PFSK-1 (cell line): ENCODE data around the gene ADNP.

Experiments used
- FOXP2 ChIP-seq: optimal IDR thresholded peaks from 2 replicates; pipeline ENCODE3; 2011; ENCODE audit warnings: borderline replicate concordance, control low read depth, inconsistent platforms; ENCODE audit not compliant: insufficient read depth; ENCODE audit errors: extremely low read length, extremely low read depth
- POLR2AphosphoS5 ChIP-seq: IDR thresholded peaks from 2 replicates; pipeline ENCODE4 v1.6.1; 2012; ENCODE audit warnings: low read depth, mild to moderate bottlenecking, control low read depth, low read length, moderate library complexity
- REST ChIP-seq, 2 experiments: IDR thresholded peaks; 2 replicates each; pipeline versions ENCODE4 v1.6.1 to v1.8.0; 2011 to 2012; ENCODE audit warnings: low read depth in 2 of 2, low read length in 2 of 2, control low read depth in 1 of 2, inconsistent platforms in 1 of 2, mild to moderate bottlenecking in 1 of 2, moderate library complexity in 1 of 2; ENCODE audit not compliant: insufficient read depth in 1 of 2
- SIN3A ChIP-seq: IDR thresholded peaks from 2 replicates; pipeline ENCODE4 v1.6.1; 2012; ENCODE audit warnings: mild to moderate bottlenecking, low read length, moderate library complexity, borderline replicate concordance; ENCODE audit not compliant: insufficient read depth
- TAF1 ChIP-seq: IDR thresholded peaks from 2 replicates; pipeline ENCODE4 v1.6.1; 2012; ENCODE audit warnings: low read length, control low read depth, borderline replicate concordance; ENCODE audit not compliant: insufficient read depth

ADNP gene

GRCh38 chr20:50868509-50869495 lies 62.4 kb downstream of the ADNP start:
- TF ChIP-seq SIN3A = no peak
- TF ChIP-seq REST (IDR thresholded peaks at IDR 0.05; ENCODE audit: insufficient read depth in 1 of 2, low read depth in 2 of 2, low read length in 2 of 2) = no peak
- TF ChIP-seq FOXP2 = no peak
- TF ChIP-seq POLR2AphosphoS5 = no peak
- TF ChIP-seq TAF1 = no peak

GRCh38 chr20:50867805-50868204 lies 63.4 kb downstream of the ADNP start:
- TF ChIP-seq POLR2AphosphoS5 = no peak
- no peak for TF ChIP-seq SIN3A
- TF ChIP-seq TAF1 = no peak
- TF ChIP-seq REST (IDR thresholded peaks at IDR 0.05; ENCODE audit: insufficient read depth in 1 of 2, low read depth in 2 of 2, low read length in 2 of 2) = no peak
- no peak for TF ChIP-seq FOXP2

GRCh38 chr20:50866831-50867230 lies 64.4 kb downstream of the ADNP start:
- no peak for TF ChIP-seq SIN3A
- no peak for TF ChIP-seq POLR2AphosphoS5
- no peak for TF ChIP-seq TAF1
- no peak for TF ChIP-seq REST (IDR thresholded peaks at IDR 0.05; ENCODE audit: insufficient read depth in 1 of 2, low read depth in 2 of 2, low read length in 2 of 2)
- TF ChIP-seq FOXP2 = no peak

- TF ChIP-seq SIN3A (no peak), REST (IDR thresholded peaks at IDR 0.05; ENCODE audit: insufficient read depth in 1 of 2, low read depth in 2 of 2, low read length in 2 of 2) (no peak), FOXP2 (no peak), POLR2AphosphoS5 (no peak)
Measured at GRCh38 chr20:50866036-50866685, 65.1 kb downstream of the ADNP start.
